ENCODE measurements around the gene PRLR. TPM values are rescaled to one million over a fixed set of nuclear protein-coding genes. Genes with fewer than 3 reads are reported as not detected.

The PRLR gene
- total and polyA plus RNA-seq, 2 experiments from 2014 or later, result 0.31 to 2.2 TPM

DNA sequence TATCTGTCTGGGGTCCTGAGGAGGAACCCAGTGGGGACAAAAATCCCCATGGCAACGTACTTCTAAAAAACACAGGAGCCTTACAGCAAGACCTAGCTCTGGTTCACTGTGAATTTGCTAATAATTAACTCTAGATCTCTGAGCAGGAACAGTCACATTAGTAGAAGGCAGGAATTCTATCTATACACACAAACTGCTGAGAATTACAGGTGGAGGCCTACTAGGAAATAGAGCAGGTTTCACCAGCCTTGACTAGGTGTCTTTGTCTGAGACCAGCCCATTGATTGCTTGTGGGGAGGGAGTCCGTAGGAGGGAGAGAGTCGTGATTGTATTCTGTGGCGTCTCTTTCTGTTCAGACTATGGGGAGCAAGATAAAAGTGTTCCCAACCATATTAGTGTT is 44.8 kb downstream of the PRLR start:
- no peaks in the 10 kb centered on the region for H4K20me1 ChIP-seq (replicated peaks; ENCODE audit: insufficient read depth)
- no peaks in the 10 kb centered on the region for H3K79me2 ChIP-seq (replicated peaks; ENCODE audit: insufficient read depth)
- H3F3A ChIP-seq (replicated peaks; ENCODE audit: low read depth), result no peaks in the 10 kb centered on the region
- Mint-ChIP-seq H3K27me3 (ENCODE audit: insufficient read depth, low read depth, poor library complexity) (peaks cover 9% of the 10 kb centered on the region), H3K4me1 (peaks cover 16% of the 10 kb centered on the region; the same call in 2 of the 3 replicates), H3K9me3 (0 out of 3 replicates have a peak, but pooled peaks cover 2% of the 10 kb centered on the region), H3K4me3 (no peak overlapping the region), H3K36me3 (ENCODE audit: low read depth) (no peaks in the 10 kb centered on the region), H3K27ac (no peak overlapping the region)
- H3K36me3 ChIP-seq (ENCODE audit: insufficient read depth), result no peaks in the 10 kb centered on the region
- H3K27ac ChIP-seq (ENCODE audit: low read depth), result no peak overlapping the region
- ATAC-seq, result no peak
- no peak for DNase-seq (ENCODE audit: low spot score)
- no peaks in the 10 kb centered on the region for H3K4me1 ChIP-seq (ENCODE audit: insufficient read depth)
- 0 out of 2 replicates have a peak, but pooled peaks cover 3% of the 10 kb centered on the region for H3K9me2 ChIP-seq (ENCODE audit: insufficient read depth)
- H2AFZ ChIP-seq, result no peak overlapping the region
- TF ChIP-seq EZH2 (IDR thresholded peaks at IDR 0.05; ENCODE audit: low read depth, unreplicated experiment) (no peak), ZNF114 (CRISPR knock-in tag; IDR thresholded peaks at IDR 0.05) (no peak), JUNB (IDR thresholded peaks at IDR 0.05; ENCODE audit: unreplicated experiment) (no peak), STAT1 (IDR thresholded peaks at IDR 0.05; ENCODE audit: unreplicated experiment) (no peak), ZNF331 (CRISPR knock-in tag; IDR thresholded peaks at IDR 0.05; ENCODE audit: low read depth) (no peak), NANOG (IDR thresholded peaks at IDR 0.05; ENCODE audit: borderline replicate concordance) (no peak), POLR2AphosphoS5 (IDR thresholded peaks at IDR 0.05; ENCODE audit: low read depth) (no peak), EZH2phosphoT487 (IDR thresholded peaks at IDR 0.05; ENCODE audit: unreplicated experiment) (no peak), CREB1 (CRISPR knock-in tag; IDR thresholded peaks at IDR 0.05; ENCODE audit: low read depth) (no peak)
- TF ChIP-seq, protein P1, sequence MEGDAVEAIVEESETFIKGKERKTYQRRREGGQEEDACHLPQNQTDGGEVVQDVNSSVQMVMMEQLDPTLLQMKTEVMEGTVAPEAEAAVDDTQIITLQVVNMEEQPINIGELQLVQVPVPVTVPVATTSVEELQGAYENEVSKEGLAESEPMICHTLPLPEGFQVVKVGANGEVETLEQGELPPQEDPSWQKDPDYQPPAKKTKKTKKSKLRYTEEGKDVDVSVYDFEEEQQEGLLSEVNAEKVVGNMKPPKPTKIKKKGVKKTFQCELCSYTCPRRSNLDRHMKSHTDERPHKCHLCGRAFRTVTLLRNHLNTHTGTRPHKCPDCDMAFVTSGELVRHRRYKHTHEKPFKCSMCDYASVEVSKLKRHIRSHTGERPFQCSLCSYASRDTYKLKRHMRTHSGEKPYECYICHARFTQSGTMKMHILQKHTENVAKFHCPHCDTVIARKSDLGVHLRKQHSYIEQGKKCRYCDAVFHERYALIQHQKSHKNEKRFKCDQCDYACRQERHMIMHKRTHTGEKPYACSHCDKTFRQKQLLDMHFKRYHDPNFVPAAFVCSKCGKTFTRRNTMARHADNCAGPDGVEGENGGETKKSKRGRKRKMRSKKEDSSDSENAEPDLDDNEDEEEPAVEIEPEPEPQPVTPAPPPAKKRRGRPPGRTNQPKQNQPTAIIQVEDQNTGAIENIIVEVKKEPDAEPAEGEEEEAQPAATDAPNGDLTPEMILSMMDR (conservative IDR thresholded peaks at IDR 0.05; ENCODE audit: low read depth in 2 of 2), result no peak
- TF ChIP-seq, protein P2, sequence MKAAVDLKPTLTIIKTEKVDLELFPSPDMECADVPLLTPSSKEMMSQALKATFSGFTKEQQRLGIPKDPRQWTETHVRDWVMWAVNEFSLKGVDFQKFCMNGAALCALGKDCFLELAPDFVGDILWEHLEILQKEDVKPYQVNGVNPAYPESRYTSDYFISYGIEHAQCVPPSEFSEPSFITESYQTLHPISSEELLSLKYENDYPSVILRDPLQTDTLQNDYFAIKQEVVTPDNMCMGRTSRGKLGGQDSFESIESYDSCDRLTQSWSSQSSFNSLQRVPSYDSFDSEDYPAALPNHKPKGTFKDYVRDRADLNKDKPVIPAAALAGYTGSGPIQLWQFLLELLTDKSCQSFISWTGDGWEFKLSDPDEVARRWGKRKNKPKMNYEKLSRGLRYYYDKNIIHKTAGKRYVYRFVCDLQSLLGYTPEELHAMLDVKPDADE (IDR thresholded peaks at IDR 0.05), result no peak
- TF ChIP-seq, protein P3, sequence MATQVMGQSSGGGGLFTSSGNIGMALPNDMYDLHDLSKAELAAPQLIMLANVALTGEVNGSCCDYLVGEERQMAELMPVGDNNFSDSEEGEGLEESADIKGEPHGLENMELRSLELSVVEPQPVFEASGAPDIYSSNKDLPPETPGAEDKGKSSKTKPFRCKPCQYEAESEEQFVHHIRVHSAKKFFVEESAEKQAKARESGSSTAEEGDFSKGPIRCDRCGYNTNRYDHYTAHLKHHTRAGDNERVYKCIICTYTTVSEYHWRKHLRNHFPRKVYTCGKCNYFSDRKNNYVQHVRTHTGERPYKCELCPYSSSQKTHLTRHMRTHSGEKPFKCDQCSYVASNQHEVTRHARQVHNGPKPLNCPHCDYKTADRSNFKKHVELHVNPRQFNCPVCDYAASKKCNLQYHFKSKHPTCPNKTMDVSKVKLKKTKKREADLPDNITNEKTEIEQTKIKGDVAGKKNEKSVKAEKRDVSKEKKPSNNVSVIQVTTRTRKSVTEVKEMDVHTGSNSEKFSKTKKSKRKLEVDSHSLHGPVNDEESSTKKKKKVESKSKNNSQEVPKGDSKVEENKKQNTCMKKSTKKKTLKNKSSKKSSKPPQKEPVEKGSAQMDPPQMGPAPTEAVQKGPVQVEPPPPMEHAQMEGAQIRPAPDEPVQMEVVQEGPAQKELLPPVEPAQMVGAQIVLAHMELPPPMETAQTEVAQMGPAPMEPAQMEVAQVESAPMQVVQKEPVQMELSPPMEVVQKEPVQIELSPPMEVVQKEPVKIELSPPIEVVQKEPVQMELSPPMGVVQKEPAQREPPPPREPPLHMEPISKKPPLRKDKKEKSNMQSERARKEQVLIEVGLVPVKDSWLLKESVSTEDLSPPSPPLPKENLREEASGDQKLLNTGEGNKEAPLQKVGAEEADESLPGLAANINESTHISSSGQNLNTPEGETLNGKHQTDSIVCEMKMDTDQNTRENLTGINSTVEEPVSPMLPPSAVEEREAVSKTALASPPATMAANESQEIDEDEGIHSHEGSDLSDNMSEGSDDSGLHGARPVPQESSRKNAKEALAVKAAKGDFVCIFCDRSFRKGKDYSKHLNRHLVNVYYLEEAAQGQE (IDR thresholded peaks at IDR 0.05; ENCODE audit: unreplicated experiment), result no peak
- TF ChIP-seq, protein P4, sequence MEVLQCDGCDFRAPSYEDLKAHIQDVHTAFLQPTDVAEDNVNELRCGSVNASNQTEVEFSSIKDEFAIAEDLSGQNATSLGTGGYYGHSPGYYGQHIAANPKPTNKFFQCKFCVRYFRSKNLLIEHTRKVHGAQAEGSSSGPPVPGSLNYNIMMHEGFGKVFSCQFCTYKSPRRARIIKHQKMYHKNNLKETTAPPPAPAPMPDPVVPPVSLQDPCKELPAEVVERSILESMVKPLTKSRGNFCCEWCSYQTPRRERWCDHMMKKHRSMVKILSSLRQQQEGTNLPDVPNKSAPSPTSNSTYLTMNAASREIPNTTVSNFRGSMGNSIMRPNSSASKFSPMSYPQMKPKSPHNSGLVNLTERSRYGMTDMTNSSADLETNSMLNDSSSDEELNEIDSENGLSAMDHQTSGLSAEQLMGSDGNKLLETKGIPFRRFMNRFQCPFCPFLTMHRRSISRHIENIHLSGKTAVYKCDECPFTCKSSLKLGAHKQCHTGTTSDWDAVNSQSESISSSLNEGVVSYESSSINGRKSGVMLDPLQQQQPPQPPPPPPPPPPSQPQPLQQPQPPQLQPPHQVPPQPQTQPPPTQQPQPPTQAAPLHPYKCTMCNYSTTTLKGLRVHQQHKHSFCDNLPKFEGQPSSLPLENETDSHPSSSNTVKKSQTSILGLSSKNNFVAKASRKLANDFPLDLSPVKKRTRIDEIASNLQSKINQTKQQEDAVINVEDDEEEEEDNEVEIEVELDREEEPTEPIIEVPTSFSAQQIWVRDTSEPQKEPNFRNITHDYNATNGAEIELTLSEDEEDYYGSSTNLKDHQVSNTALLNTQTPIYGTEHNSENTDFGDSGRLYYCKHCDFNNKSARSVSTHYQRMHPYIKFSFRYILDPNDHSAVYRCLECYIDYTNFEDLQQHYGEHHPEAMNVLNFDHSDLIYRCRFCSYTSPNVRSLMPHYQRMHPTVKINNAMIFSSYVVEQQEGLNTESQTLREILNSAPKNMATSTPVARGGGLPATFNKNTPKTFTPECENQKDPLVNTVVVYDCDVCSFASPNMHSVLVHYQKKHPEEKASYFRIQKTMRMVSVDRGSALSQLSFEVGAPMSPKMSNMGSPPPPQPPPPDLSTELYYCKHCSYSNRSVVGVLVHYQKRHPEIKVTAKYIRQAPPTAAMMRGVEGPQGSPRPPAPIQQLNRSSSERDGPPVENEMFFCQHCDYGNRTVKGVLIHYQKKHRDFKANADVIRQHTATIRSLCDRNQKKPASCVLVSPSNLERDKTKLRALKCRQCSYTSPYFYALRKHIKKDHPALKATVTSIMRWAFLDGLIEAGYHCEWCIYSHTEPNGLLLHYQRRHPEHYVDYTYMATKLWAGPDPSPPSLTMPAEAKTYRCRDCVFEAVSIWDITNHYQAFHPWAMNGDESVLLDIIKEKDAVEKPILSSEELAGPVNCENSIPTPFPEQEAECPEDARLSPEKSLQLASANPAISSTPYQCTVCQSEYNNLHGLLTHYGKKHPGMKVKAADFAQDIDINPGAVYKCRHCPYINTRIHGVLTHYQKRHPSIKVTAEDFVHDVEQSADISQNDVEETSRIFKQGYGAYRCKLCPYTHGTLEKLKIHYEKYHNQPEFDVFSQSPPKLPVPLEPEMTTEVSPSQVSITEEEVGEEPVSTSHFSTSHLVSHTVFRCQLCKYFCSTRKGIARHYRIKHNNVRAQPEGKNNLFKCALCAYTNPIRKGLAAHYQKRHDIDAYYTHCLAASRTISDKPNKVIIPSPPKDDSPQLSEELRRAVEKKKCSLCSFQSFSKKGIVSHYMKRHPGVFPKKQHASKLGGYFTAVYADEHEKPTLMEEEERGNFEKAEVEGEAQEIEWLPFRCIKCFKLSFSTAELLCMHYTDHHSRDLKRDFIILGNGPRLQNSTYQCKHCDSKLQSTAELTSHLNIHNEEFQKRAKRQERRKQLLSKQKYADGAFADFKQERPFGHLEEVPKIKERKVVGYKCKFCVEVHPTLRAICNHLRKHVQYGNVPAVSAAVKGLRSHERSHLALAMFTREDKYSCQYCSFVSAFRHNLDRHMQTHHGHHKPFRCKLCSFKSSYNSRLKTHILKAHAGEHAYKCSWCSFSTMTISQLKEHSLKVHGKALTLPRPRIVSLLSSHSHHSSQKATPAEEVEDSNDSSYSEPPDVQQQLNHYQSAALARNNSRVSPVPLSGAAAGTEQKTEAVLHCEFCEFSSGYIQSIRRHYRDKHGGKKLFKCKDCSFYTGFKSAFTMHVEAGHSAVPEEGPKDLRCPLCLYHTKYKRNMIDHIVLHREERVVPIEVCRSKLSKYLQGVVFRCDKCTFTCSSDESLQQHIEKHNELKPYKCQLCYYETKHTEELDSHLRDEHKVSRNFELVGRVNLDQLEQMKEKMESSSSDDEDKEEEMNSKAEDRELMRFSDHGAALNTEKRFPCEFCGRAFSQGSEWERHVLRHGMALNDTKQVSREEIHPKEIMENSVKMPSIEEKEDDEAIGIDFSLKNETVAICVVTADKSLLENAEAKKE (CRISPR knock-in tag; IDR thresholded peaks at IDR 0.05), result no peak
- no peak overlapping the region for H3K4me2 ChIP-seq
- no peaks in the 10 kb centered on the region for H3K27me3 ChIP-seq (ENCODE audit: insufficient read depth)
- H3K4me3 ChIP-seq, result no peak overlapping the region
